Suprapubic skin (tissue), 4 donors: ENCODE measurements around the gene FNBP1L. TPM values are rescaled to one million over a fixed set of nuclear protein-coding genes. Genes with fewer than 3 reads are reported as not detected.
A peak's percentile ranks its signal among the peaks of the same experiment; 100 is the strongest.

ENCODE experiments used
- DNase-seq, 2 donors: peaks; one replicate each; pipeline ENCODE4 v3.0.0-alpha.2; 2019; ENCODE audit warnings: low spot score in 2 of 2
- H3K27ac ChIP-seq: fragments of 200-600 bp; sonication (generic); one replicate; pipeline ENCODE4 v1.5.1; 2019
- H3K27me3 ChIP-seq: fragments of 200-600 bp; sonication (generic); one replicate; pipeline ENCODE4 v1.5.1; 2019
- H3K36me3 ChIP-seq: fragments of 200-600 bp; sonication (generic); one replicate; pipeline ENCODE4 v1.5.1; 2019
- H3K4me1 ChIP-seq: fragments of 200-600 bp; sonication (generic); one replicate; pipeline ENCODE4 v1.5.1; 2019
- H3K4me3 ChIP-seq: fragments of 200-600 bp; sonication (generic); one replicate; pipeline ENCODE4 v1.5.1; 2019; ENCODE audit warnings: mild to moderate bottlenecking
- H3K9me3 ChIP-seq: fragments of 200-600 bp; sonication (generic); one replicate; pipeline ENCODE4 v1.5.1; 2019
- CTCF ChIP-seq, 2 donors: fragments of 200-600 bp in 1 of 2; fragments of 450-650 bp in 1 of 2; sonication (generic) in 1 of 2; IDR thresholded peaks; one replicate each; pipeline ENCODE4 v1.5.1; 2016 to 2019; ENCODE audit warnings: antibody characterized with exemption in 2 of 2, mild to moderate bottlenecking in 1 of 2, moderate library complexity in 1 of 2
- EP300 ChIP-seq: sonication (generic); formaldehyde crosslinking; IDR thresholded peaks from one replicate; pipeline ENCODE4 v1.6.1; 2017; ENCODE audit warnings: antibody characterized with exemption
- POLR2A ChIP-seq, 2 donors: fragments of 450-650 bp; IDR thresholded peaks; one replicate each; pipeline ENCODE4 v1.6.1; 2017; ENCODE audit warnings: antibody characterized with exemption in 2 of 2, mild to moderate bottlenecking in 2 of 2, moderate library complexity in 2 of 2
- POLR2AphosphoS5 ChIP-seq, 3 donors: sonication (generic); formaldehyde crosslinking; IDR thresholded peaks; one replicate each; pipeline ENCODE4 v1.6.1; 2017; ENCODE audit warnings: antibody characterized with exemption in 3 of 3
- WGBS: methylation state at CpG from one replicate; pipeline ENCODE4 v1.1.5; 2018; 5-methylcytosine and 5-hydroxymethylcytosine counted together
- total RNA-seq, 4 donors: library from RNA; depleted of rRNA; stranded (reverse); fragments of >200 nt; gene quantifications; one replicate each; pipeline ENCODE4 v1.1.0, GENCODE V29; 2016

FNBP1L gene
- total RNA-seq, 4 donors from 2014 or later: 18.6 to 60.8 (median 25.2) TPM

GRCh38 chr1:93593854-93594602 lies 146.1 kb downstream of the FNBP1L start:
- Histone ChIP-seq H3K4me1 (peaks cover 67% of the 10 kb centered on the region), H3K9me3 (no peaks in the 10 kb centered on the region), H3K36me3 (peaks cover 3% of the 10 kb centered on the region), H3K4me3 (no peak overlapping the region), H3K27me3 (no peaks in the 10 kb centered on the region), H3K27ac (peak overlapping the region; percentile 20)
- no peak for DNase-seq
- WGBS: 77% methylated on average over 13 of the region's 13 CpGs
- TF ChIP-seq EP300 (no peak), POLR2A (IDR thresholded peaks at IDR 0.05) (no peak), CTCF (IDR thresholded peaks at IDR 0.05) (no peak), POLR2AphosphoS5 (IDR thresholded peaks at IDR 0.05) (no peak)

GRCh38 chr1:93594603-93594880 lies 146.6 kb downstream of the FNBP1L start:
- TF ChIP-seq POLR2AphosphoS5 (IDR thresholded peaks at IDR 0.05) (no peak), POLR2A (IDR thresholded peaks at IDR 0.05) (no peak), CTCF (IDR thresholded peaks at IDR 0.05) (no peak), EP300 (no peak)
- 100% methylated on average over 1 of the region's 1 CpG for WGBS
- peaks cover 72% of the 10 kb centered on the region for H3K4me1 ChIP-seq
- no peaks in the 10 kb centered on the region for H3K9me3 ChIP-seq
- H3K36me3 ChIP-seq: no peaks in the 10 kb centered on the region
- H3K27ac ChIP-seq: no peak overlapping the region
- H3K27me3 ChIP-seq: no peaks in the 10 kb centered on the region
- DNase-seq: no peak
- H3K4me3 ChIP-seq: no peak overlapping the region

DNA sequence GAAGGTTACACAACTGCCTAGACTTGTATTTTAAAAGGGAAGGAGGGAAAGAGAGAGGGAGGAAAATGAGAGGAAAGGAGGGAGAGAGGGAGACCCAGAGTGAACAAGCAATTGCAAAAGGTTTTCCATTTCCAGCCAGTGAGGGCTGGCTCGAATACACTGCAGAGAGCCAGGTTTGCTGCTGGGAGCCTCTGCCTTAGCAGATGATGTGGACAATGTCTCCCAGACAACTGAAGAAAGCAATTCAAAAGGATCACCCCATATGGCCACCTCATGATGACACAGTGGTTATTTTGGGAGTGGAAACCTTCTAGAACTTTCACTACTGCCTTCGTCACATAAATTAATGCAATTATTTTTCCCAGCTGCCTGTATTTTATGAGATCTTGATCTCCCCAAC lies 147.3 kb downstream of the FNBP1L start:
- WGBS: 46% methylated on average over 2 of the region's 2 CpGs
- peaks cover 79% of the 10 kb centered on the region for H3K4me1 ChIP-seq

DNA sequence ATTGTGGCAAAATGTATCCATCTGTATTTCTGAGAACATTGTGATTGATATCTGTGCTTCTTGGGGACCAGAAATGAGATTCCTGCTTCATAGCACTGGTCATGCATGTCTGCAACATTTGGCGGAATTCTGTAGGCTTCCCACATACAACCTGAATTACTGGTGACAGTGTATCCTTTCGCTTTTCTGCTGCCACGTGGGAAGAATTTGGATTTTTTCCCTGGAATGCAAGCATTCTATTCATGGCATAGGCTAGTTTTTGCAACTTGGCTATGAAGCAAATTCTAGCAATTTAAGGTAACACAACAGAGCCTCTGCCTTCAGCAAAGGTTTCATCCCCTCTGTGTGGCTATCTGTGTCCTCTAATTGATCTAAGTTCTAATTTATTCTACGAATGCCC lies 147.8 kb downstream of the FNBP1L start:
- no peak overlapping the region for H3K4me3 ChIP-seq
- 42% methylated on average over 4 of the region's 4 CpGs for WGBS
- no peak for TF ChIP-seq POLR2A (IDR thresholded peaks at IDR 0.05)
- no peak for TF ChIP-seq CTCF (IDR thresholded peaks at IDR 0.05)
- no peak for TF ChIP-seq POLR2AphosphoS5 (IDR thresholded peaks at IDR 0.05)
- no peak for TF ChIP-seq EP300
- no peaks in the 10 kb centered on the region for H3K9me3 ChIP-seq
- no peak overlapping the region for H3K27ac ChIP-seq
- no peaks in the 10 kb centered on the region for H3K27me3 ChIP-seq
- DNase-seq: no peak
- peaks cover 81% of the 10 kb centered on the region for H3K4me1 ChIP-seq
- H3K36me3 ChIP-seq: no peaks in the 10 kb centered on the region

More for the DNA sequence above, 147.3 kb downstream of the FNBP1L start:
- Histone ChIP-seq H3K36me3 (no peaks in the 10 kb centered on the region), H3K4me3 (no peak overlapping the region), H3K9me3 (no peaks in the 10 kb centered on the region), H3K27ac (no peak overlapping the region), H3K27me3 (no peaks in the 10 kb centered on the region)
- DNase-seq: no peak
- no peak for TF ChIP-seq EP300
- TF ChIP-seq POLR2A (IDR thresholded peaks at IDR 0.05): no peak
- TF ChIP-seq CTCF (IDR thresholded peaks at IDR 0.05): no peak
- TF ChIP-seq POLR2AphosphoS5 (IDR thresholded peaks at IDR 0.05): no peak

GRCh38 chr1:93596329-93597089 lies 148.6 kb downstream of the FNBP1L start:
- no peak overlapping the region for H3K27ac ChIP-seq
- TF ChIP-seq CTCF (IDR thresholded peaks at IDR 0.05) (no peak), EP300 (no peak), POLR2A (IDR thresholded peaks at IDR 0.05) (no peak), POLR2AphosphoS5 (IDR thresholded peaks at IDR 0.05) (no peak)
- no peak overlapping the region for H3K4me3 ChIP-seq
- peaks cover 81% of the 10 kb centered on the region for H3K4me1 ChIP-seq
- DNase-seq: no peak
- 52% methylated on average over 4 of the region's 4 CpGs for WGBS
- no peaks in the 10 kb centered on the region for H3K9me3 ChIP-seq
- no peaks in the 10 kb centered on the region for H3K36me3 ChIP-seq
- H3K27me3 ChIP-seq: no peaks in the 10 kb centered on the region
